ENCODE measurements around the gene MED8.

MED8 gene

DNA sequence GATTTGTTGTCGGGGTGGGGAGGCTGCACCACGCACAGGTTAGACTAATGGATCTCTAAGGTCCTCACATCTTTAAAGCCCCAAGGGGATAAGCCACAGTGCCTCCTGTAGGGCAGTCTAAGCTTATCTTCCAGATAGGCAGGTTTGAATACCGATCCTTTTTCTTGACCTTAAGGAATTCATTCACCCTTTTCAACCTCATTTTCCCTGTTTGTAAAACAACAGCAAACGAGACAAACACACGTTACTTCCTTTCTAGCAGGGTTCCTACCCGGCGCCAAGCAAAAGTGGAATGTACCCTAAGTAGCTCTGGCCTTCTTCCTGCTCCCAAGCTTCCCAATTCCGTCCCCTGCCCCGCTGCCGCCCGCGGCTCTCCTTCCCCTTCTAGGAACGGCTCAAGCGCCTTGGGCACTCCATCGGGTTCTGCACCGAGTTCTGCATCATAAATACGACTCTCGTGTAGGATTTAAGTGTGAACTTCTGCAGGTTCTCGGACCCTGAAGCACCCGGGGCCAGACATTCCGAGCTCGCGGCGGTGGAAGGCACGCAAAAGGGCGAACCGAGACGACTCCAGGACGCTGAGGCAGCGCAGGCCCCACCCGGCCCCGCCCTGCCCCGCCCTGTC is 31.4 kb downstream of the MED8 start:
- peak; percentile 69 for DNase-seq

DNA sequence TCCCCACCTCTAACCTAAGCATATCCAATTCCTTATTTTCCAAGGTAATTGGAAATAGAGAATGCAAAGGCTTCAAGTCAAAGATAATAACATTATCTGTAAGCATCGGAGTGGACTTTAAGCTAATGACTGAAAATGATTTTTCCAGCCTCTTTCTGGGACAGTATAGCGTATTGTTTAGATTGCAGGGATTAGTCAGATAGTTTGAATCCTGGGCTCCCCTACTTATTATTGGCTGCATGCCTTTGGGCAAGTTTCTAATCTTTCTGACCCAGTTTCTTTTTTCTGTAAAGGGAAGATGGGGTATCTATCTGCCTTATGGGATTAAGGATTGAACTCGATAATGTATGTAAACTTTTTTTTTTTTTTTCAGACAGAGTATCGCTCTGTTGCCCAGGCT is 32.3 kb downstream of the MED8 start:
- DNase-seq = no peak

DNA sequence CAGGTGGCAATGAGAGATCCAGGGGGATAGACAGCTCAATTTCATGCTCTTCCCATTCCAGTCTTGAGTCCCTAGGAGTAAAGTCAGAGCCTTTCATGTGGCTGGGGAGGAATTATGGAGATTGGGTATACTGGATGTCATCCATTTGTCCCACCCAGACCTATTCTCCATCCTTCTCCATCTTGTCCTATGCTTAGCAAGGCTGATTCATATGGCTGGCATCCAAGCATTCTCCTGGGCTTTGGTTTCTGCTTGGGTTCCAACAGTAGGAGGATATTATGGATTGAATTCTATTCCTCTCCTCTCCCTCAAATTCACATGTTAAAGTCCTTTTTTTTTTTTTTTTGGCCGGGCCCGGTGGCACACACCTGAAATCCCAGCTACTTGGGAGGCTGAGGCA is 34.7 kb downstream of the MED8 start:
- DNase-seq = no peak

DNA sequence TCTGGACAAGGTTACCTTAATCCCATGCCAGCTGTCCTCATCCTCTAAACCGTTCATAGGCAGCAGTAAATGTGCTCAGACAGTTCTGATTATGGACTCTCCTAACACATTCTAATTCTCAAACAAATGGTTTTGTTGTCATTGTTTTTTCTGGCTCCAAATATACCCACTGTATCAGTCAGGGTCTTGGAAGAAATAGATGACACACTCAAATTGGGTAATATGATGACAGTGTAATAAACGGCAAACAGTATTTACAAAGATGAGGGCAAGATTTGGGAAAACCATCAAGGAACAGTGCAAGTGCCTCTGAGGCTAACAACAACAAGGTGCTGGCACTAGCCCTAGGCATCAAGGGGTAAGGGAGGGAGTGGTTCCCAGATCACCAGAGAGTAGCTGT is 35.1 kb downstream of the MED8 start:
- DNase-seq = no peak

DNA sequence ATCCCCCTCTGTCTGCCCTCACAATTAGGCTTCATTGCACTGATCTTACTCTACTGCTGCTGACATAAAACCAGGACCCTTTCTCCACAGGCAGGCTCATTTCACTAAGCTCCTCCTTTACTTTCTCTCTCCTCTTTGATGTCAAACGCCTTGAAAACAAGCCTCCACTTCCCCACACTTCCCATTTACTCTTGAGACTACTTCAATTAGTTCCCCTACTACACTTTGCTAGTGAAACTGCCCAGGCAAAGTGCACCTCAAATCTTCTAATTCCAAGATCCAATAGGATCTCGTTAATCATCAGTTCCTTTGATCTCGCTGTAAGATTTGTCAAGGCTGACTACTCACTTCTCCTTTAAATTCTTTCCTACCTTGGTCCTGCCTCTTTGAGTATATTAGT is 36.7 kb downstream of the MED8 start:
- DNase-seq = no peak

DNA sequence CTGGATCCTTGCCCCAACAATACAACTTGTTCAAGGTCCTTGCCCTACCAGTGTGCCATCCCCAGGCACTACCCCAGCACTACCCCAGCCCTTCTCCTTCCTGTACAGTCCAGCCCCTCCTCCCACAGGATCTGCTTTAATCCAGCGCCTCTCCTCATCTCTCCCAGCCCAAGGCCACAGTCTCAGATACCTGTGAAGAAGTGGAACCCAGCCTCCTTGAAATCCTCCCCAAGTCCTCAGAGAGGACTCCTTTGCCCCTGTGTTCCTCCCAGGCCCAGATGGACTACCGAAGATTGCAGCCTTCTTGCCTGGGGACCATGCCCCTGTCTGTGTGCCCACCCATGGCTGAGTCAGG is 37.3 kb downstream of the MED8 start:
- DNase-seq = no peak

DNA sequence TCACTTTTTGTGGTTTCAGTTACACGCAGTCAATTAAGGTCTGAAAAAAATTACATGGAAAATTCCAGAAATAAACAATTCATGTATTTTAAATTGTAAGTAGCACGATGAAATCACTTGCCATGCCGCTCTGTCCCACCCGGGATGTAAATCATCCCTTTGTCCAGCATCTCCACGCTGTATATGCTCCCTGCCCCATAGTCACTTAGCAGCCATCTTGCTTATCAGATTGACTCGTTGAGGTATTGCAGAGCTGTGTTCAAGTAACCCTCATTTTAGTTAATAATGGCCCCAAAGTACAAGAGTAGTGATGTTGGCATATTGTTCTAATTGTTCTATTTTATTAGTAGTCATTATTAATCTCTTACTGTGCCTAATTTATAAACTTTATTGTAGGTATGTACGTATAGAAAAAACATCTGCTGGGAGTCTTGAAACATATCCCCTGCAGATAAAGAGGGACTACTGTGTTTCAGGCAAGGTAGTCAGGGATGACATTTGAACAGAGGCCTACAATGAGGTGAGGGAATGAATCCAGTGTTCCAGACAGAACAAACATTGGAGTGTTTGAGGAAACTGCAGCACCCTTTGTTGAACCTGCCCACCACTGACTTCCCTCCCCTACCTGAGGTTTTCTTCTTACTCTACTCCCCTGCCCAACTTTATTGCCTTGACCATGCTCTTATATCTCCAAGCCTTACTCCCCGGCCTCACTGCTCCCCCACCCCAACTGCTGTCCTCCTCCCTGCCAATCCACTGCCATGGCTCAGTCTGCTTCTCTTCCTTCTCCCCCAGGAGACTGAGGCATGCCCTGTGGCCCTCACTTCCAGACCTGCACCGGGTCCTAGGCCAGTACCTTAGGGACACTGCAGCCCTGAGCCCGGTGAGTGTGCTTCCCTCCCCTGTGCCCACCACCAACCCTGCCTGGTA is 37.9 kb downstream of the MED8 start:
- DNase-seq = no peak

DNA sequence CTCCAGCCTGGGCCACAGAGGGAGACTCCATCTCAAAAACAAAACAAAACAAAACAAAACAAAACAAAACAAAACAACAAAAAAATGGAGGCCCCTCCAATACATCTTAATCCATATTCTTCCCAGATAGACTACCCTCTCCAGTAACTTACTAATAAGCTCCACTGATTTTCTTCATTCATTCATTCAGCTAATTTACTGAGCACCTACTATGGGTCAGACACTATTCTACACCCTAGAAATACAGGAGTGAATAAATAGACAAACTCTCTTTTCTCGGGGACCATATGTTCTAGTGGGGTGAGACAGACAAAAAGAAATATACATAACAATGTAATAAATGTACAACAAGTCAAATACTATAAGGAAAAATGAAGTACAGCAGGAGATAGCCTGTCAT is 38.6 kb downstream of the MED8 start:
- no peak for DNase-seq

DNA sequence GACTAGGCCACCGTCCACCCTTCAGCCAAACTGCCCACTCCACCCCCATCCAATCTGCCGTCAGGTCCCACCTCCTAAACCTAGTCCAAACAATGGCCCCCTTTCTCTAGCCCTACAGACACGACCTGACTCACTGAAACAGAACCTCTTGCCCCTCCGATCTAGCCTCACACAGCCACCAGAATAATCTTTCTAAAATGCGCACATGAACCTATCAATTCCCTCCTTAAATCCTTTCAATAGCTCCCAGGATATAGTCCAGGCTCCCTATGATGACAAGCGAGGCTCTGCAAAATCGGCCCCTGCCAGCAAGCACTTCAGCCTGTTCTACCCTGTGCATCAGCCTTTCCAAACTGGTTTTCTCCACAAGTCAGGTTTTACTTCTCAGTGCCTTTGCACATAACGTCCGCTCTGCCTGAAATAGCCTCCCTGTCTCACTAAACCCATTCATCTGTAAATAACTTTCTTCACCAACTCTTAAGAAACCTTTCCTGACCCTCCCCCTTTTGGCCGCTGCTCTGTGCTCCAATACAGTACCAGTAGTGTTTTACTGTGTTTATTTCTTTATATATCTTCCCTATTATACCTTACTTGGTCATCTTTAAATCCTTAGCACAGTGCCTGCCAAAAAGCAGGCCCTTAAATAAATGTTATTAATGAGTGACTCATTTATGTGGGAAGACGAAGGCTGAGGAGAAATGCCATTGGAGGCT is 39.9 kb downstream of the MED8 start:
- no peak for DNase-seq

DNA sequence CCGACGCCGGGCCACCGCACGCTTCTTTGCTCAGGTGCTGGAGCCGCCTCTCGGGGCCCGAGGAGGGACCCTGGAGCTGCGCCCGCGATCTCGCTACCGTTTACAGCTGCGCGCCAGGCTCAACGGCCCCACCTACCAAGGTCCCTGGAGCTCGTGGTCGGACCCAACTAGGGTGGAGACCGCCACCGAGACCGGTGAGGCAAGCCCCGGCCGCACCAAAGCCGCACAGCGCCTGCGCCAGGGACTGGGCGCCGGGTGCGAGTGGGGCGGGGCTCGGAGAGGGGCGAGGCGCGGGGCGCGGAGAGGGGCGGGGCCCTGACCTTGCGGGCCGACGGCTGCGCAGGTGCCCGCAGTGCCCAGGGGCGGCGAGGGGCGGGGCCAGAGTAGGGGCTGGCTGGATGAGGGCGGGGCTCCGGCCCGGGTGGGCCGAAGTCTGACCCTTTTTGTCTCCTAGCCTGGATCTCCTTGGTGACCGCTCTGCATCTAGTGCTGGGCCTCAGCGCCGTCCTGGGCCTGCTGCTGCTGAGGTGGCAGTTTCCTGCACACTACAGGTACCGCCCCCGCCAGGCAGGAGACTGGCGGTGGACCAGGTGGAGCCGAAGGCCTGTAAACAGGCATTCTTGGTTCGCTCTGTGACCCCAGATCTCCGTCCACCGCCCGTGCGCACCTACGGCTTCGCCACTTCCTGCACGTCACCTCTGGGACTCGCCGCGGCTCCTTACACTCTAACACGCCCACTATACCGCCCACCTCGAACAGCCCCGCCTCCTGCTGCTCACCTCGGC is 40.6 kb downstream of the MED8 start:
- DNase-seq = peak; percentile 98

DNA sequence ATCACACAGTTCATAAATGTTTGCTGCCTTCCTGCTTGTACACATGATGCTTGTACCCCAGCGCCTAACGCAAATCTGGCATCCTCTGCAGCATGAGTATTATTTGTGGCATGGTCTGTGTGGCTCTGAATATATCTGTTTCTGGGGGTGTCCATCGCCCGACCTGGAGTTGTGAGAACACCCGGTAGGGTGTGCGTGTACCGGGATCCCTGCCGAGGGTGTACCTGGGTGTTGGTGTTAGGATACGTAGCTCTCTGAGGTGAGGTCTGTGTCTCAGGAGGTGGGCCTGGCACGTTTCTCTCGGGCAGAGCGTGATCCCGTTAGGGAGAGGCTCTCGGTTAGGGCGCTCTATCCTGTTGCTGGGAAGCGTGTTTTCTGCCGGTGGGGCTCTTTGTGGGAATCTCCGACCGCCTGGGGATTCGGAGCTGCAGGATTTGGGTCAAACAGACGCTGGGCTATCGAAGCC is 41.2 kb downstream of the MED8 start:
- DNase-seq = no peak

DNA sequence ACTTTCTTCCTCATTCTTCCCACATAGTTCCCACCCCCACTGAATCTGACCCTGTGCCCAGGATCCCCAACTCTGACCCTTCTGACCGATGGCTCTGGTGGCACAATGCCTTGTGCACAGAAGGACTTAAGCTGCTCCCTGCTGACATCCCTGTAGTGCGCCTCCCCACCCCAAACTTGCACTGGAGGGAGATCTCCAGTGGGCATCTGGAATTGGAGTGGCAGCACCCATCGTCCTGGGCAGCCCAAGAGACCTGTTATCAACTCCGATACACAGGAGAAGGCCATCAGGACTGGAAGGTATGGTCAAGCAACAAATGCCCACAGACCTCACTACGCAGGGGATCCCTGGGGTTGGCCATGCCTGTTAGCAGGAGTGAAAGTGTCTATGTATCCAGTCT is 43.0 kb downstream of the MED8 start:
- DNase-seq = no peak

DNA sequence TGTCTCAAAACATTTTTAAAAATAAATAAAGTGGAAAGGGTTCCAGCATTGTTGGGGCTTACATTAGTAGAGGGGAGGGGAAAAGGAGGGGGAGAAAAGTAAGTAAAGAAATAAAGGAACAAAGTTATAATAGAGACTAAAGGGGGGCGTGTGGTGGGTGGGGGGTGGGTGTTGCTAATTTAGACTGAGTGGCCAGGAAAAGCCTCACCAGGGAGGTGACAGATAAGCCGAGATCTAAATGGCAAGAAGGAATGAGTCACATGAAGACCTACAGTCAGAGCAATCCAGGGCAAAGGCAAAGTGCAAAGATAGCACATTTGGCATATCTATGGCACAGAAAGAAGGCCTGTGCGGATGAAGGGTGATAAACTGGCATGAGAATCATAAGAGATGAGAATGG is 44.5 kb downstream of the MED8 start:
- no peak for DNase-seq

DNA sequence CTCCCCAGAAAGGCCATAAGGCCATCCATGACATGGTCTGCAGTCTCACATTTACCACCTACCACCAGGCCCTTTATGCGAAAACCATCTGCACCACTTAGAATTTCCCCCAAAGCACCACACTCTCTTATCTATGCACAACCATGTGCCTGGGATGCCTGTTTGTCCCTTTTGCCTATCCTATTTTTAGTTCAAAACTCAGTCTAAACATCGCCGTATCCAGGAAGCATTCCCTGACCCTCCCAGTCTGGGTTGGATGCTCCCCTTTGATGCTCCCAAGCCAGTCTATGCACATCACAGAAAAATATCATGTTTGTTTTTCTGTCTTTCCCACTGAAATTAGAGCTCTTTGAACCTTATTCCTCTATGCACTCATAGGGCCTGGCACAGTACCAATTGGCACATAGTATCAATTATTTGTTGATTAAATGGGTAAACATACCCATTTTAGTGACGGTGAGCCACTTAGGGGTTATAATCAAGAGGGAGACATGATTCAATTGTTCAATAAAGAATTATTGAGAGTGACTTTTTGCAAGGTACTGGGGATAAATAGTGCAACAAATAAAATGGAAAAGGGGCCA is 45.2 kb downstream of the MED8 start:
- no peak for DNase-seq

DNA sequence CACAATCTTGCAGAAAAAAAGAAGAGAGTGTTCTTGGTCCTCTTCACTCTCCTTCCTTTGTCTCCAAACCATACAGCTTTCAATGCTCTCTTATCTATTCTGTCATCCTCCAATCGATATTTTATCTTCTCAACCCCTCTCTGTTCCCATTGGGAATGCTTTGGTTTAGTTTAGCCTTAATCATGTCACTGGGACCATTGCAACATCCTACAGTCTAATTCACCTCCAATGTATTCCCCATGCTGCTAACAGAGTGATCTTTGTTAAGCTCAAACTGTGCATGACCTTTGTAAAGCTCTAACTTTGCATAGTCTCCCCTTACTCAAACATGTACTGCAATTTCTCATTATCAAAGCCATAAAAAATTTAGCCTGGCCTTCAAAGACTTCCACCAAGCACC is 49.0 kb downstream of the MED8 start:
- no peak for DNase-seq

DNA sequence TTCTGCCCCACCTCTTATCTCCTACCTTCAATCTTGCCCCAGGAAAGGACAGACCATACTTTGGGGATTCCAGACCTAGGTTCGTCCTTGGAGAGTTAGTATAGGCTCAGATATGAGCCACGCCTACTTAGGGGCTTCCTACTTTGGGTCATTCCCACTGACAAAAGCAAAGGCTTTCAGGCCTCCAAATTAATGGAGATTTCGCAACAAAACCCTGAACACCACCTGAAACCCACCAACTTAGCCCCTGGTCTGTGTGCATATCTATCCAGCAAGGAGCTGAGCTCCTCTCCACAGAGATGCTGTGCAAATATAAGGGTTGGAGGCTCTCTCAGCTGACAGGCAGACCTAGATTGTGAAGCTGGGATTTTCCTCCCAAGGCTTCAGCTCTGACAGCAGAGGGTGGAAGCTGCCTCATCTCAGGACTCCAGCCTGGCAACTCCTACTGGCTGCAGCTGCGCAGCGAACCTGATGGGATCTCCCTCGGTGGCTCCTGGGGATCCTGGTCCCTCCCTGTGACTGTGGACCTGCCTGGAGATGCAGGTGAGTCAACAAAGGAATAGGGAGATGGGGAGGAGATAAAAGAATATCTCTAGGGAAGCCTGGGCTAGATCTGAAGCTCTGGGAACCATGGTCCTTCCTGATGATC is 49.9 kb downstream of the MED8 start:
- DNase-seq = no peak

DNA sequence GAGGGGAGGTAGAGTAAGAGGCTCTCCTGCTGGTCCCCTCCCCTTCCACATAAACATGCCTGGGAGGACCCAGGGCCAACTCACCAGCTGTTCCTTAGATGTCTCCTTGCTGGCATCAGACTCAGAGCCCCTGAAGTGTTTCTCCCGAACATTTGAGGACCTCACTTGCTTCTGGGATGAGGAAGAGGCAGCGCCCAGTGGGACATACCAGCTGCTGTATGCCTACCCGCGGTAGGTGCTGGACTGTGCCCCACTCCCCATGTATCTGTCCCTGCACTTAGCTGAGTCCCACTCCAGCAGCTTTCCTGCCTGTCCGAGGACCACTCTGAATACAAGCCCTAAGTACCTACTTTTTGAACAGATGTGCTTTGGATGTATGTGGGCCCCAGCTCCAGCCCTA is 51.6 kb downstream of the MED8 start:
- DNase-seq = no peak

DNA sequence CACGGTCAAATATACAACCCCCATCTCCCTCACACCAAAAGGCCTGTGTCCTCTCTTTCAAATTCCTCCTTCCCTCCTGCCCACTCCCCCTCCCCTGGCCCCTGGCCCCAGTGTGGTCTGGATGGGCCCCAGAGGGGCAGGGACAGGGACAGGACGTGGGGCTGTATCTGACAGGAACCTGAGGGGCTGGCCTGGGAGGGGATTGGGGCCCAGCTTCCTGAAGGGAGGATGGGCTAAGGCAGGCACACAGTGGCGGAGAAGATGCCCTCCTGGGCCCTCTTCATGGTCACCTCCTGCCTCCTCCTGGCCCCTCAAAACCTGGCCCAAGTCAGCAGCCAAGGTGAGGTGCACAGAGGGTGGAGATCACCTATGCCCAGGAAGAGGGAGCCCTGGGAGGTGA is 52.0 kb downstream of the MED8 start, which contains the start of gene MPL:
Gene MPL (plus strand): TSS at position 231 of the 400 bp plus-strand sequence. CDS start 31 bp downstream, at position 262.
- DNase-seq = no peak

DNA sequence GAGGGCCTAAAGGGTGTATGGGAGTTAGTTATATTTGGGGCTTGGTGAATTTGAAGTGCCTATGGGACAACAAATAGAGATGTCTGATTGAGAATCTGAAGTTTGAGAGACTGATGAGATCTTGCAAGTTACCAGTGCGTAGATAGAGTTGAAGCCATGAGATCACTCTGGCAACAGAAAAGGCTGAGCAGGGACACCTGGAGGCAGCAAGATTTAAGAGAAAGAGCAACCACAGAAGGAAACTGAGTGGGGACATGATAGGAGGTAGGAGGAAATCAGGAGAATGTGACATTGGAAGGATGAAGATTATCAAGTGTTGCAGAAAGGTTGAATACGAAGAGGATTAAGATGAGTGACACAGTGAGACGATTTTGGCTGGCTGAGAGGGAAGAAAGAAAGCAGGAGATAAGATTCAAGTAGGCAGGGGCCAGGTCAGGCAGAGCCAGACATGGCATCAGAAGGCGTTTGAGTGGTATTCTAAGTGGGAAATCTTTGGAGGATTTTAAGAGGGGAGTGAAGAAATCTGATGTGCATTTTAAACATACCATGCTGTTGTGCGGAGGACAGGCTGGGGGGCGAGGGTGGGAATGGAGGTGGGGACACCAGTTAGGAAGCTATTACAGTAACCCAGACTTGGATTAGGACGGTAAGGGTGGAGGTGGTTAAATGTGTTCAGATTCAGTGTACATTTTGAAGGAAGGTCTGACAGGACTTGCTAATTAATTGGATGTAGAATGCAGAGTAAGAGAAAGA is 55.0 kb downstream of the MED8 start:
- DNase-seq = no peak

Data from islet precursor cell (in vitro differentiated cells).